Endothelial cell of umbilical vein (primary cell): ENCODE data around the gene GPR162.

Source experiments
- CTCF ChIP-seq, 2 donors: IDR thresholded peaks; 1 replicate in 1 of 2; 2 replicates in 1 of 2; pipeline ENCODE4 v1.5.1; 2011; ENCODE audit warnings: low read length in 2 of 2, mild to moderate bottlenecking in 2 of 2, moderate library complexity in 2 of 2, control low read depth in 1 of 2, inconsistent platforms in 1 of 2, low read depth in 1 of 2; ENCODE audit not compliant: insufficient read depth in 1 of 2; ENCODE audit errors: extremely low read depth in 1 of 2
- EZH2 ChIP-seq: IDR thresholded peaks from 2 replicates; pipeline ENCODE4 v1.6.1; 2012; ENCODE audit warnings: borderline replicate concordance, low read depth, mild to moderate bottlenecking, moderate library complexity, low read length, inconsistent platforms; ENCODE audit not compliant: severe bottlenecking
- MAX ChIP-seq: IDR thresholded peaks from 2 replicates; pipeline ENCODE4 v1.6.1; 2011; ENCODE audit not compliant: insufficient read depth, insufficient read length
- POLR2AphosphoS5 ChIP-seq: IDR thresholded peaks from 2 replicates; pipeline ENCODE4 v1.6.1; 2012; ENCODE audit warnings: low read depth, mild to moderate bottlenecking, control low read depth, low read length, moderate library complexity; ENCODE audit not compliant: insufficient read depth

GRCh38 chr12:6795088-6795487, 26.5 kb upstream of the GPR162 start:
- no peak for TF ChIP-seq EZH2
- no peak for TF ChIP-seq MAX
- TF ChIP-seq CTCF (IDR thresholded peaks at IDR 0.05; ENCODE audit: extremely low read depth in 1 of 2, insufficient read depth in 1 of 2, low read depth in 1 of 2, low read length in 2 of 2), result no peak
- no peak for TF ChIP-seq POLR2AphosphoS5
